Adrenal gland (tissue), 12 donors: ENCODE measurements around the gene ANKS3. TPM values are rescaled to one million over a fixed set of nuclear protein-coding genes. Genes with fewer than 3 reads are reported as not detected.

Experiments used
- DNase-seq, 7 donors: peaks; one replicate each; pipeline ENCODE4 v3.0.0-alpha.2; 2019 to 2020
- H3K27ac ChIP-seq, 5 donors: fragments of 200-600 bp; sonication (generic) in 4 of 5; 1 replicate in 3 of 5; 2 replicates in 2 of 5; pipeline versions ENCODE4 v1.5.1 to v1.8.0; 2016 to 2020; ENCODE audit warnings: mild to moderate bottlenecking in 1 of 5
- H3K27me3 ChIP-seq: fragments of 200-600 bp; 2 replicates; pipeline ENCODE4 v1.8.0; 2021
- H3K36me3 ChIP-seq, 2 donors: fragments of 200-600 bp; replicated peaks in 1 of 2; 1 replicate in 1 of 2; 2 replicates in 1 of 2; pipeline versions ENCODE4 v1.5.1 to v1.8.0; 2018 to 2022
- H3K4me1 ChIP-seq, 2 donors: fragments of 200-600 bp; replicated peaks in 1 of 2; 1 replicate in 1 of 2; 2 replicates in 1 of 2; pipeline versions ENCODE4 v1.5.1 to v1.8.0; 2018 to 2021
- H3K4me3 ChIP-seq, 4 donors: fragments of 200-600 bp; sonication (generic) in 3 of 4; one replicate each; pipeline ENCODE4 v1.5.1; 2016 to 2018
- H3K9me3 ChIP-seq, 3 donors: fragments of 200-600 bp; sonication (generic) in 1 of 3; replicated peaks in 1 of 3; 1 replicate in 2 of 3; 2 replicates in 1 of 3; pipeline versions ENCODE4 v1.5.1 to v1.8.0; 2016 to 2021
- CTCF ChIP-seq, 6 experiments: fragments of 450-650 bp in 4 of 6; fragments of 200-600 bp in 2 of 6; sonication (generic) in 1 of 6; IDR thresholded peaks; 1 replicate in 5 of 6; 2 replicates in 1 of 6; pipeline versions ENCODE4 v1.5.1 to v1.8.0; 2016 to 2021; ENCODE audit warnings: antibody characterized with exemption in 6 of 6, mild to moderate bottlenecking in 2 of 6, moderate library complexity in 1 of 6
- POLR2A ChIP-seq, 2 donors: fragments of 450-650 bp; IDR thresholded peaks; one replicate each; pipeline ENCODE4 v1.6.1; 2017; ENCODE audit warnings: antibody characterized with exemption in 2 of 2, mild to moderate bottlenecking in 2 of 2, moderate library complexity in 1 of 2
- whole genome bisulfite sequencing, 4 donors: extraction: QIAGEN DNeasy Blood & Tissue Kit in 2 of 4; methylation state at CpG; one replicate each; pipeline versions ENCODE4 v1.1.5 to v1.1.7; 2013 to 2017; 5-methylcytosine and 5-hydroxymethylcytosine counted together
- intact Hi-C, 2 donors: fragments of 100-400 bp; cut with DNase I; formaldehyde crosslinking; loops; one replicate each; pipeline versions ENCODE4 v1.14.1 to v1.15.0; 2022 to 2023
- polyA plus RNA-seq, 3 donors: library from polyadenylated mRNA; stranded (reverse); fragments of 200-250 nt in 2 of 3; fragments of 350-450 nt in 1 of 3; fragmentation: Illumina TruSeq in 1 of 3; extraction: RNeasy Lipid Tissue Mini Kit (QIAGEN cat#74804) in 1 of 3; gene quantifications; one replicate each; pipeline ENCODE4 v1.2.3, GENCODE V29; 2013 to 2014
- total RNA-seq, 9 donors: library from RNA; depleted of rRNA in 4 of 9; stranded (reverse); fragments of >200 nt in 4 of 9; fragments of 120-200 nt in 1 of 9; fragmentation: NEBNext Ultra II Directional in 1 of 9; extraction: Animal tissue kit (Norgen Biotek cat#: 25700) in 1 of 9; gene quantifications; one replicate each; pipeline versions ENCODE4 v1.1.0 to v1.2.4, GENCODE V29; 2013 to 2023
- donor health status: healthy with polysubstance abuse.
- donor health status: Bipolar disorder and iron deficiency.
- donor health status: DM: yes; HTN: yes; CAD: no.
- donor health status: DM: no; HTN: no; CAD: no.
- donor health status: DM: no; HTN: no; CAD: no.
- donor health status: DM: yes; HTN: yes; CAD: no.

The ANKS3 gene
- total and polyA plus RNA-seq, 12 donors = 7.2 to 118 (median 19.1) TPM

GRCh38 chr16:4656221-4656620 lies 77.8 kb downstream of the ANKS3 start:
- Histone ChIP-seq H3K27me3 (no peaks in the 10 kb centered on the region), H3K27ac (no peak overlapping the region), H3K9me3 (no peaks in the 10 kb centered on the region), H3K36me3 (peaks cover 0 to 80% of the 10 kb centered on the region in 2 donors), H3K4me1 (peaks cover 10 to 17% of the 10 kb centered on the region in 2 donors), H3K4me3 (no peak overlapping the region)
- no peak for DNase-seq
- WGBS, 4 donors = 95 to 98% (median 97%) methylated on average over 12 of the region's 12 CpGs
- TF ChIP-seq CTCF (IDR thresholded peaks at IDR 0.05) = no peak
- no peak for TF ChIP-seq POLR2A (IDR thresholded peaks at IDR 0.05)
- intact Hi-C loops = no loop called here

DNA sequence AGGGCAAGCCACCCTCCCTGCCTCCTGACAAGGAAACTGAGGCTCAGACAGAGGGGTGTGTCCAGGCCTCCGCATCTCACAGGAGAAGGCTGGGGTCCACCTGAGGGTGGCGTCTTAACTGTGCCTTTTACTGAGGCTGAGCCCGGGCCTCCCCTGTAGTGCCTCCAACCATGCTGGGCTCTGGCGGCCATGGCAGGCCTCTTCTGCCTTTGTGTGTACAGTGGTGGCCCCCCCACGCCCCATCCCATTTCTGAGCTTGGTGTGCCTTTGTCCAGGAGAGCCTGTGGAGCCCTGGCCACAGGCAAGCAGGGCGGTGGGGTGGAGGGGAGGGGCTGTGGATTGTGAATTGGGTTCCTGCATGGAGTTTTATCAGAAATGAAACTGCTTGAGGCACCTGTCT lies 78.3 kb downstream of the ANKS3 start:
- Histone ChIP-seq H3K27me3 (no peaks in the 10 kb centered on the region), H3K36me3 (peaks cover 0 to 84% of the 10 kb centered on the region in 2 donors), H3K9me3 (no peaks in the 10 kb centered on the region), H3K4me1 (peaks cover 10 to 17% of the 10 kb centered on the region in 2 donors), H3K27ac (no peak overlapping the region), H3K4me3 (no peak overlapping the region)
- TF ChIP-seq POLR2A (IDR thresholded peaks at IDR 0.05) (no peak), CTCF (IDR thresholded peaks at IDR 0.05) (no peak)
- WGBS, 4 donors = 93 to 100% (median 96%) methylated on average over 1 to 6 of the region's 6 CpGs
- no peak for DNase-seq
- intact Hi-C loops = no loop called here

GRCh38 chr16:4654964-4655590 lies 79.0 kb downstream of the ANKS3 start:
- H3K4me3 ChIP-seq = no peak overlapping the region
- DNase-seq = no peak
- 90 to 96% (median 92%) methylated on average over 3 to 12 of the region's 12 CpGs for whole genome bisulfite sequencing, 4 donors

More at GRCh38 chr16:4654964-4655590, 79.0 kb downstream of the ANKS3 start:
- Histone ChIP-seq H3K4me1 (peaks cover 10 to 13% of the 10 kb centered on the region in 2 donors), H3K27me3 (no peaks in the 10 kb centered on the region), H3K36me3 (peaks cover 0 to 90% of the 10 kb centered on the region in 2 donors), H3K27ac (no peak overlapping the region), H3K9me3 (no peaks in the 10 kb centered on the region)
- no peak for TF ChIP-seq CTCF (IDR thresholded peaks at IDR 0.05)
- intact Hi-C loops = no loop called here
